Adrenal gland (tissue), 12 donors: ENCODE measurements around the gene CCL7. TPM values are rescaled to one million over a fixed set of nuclear protein-coding genes. Genes with fewer than 3 reads are reported as not detected.

Experiments
- DNase-seq, 7 donors: peaks; one replicate each; pipeline ENCODE4 v3.0.0-alpha.2; 2019 to 2020
- H3K27ac ChIP-seq, 5 donors: fragments of 200-600 bp; sonication (generic) in 4 of 5; 1 replicate in 3 of 5; 2 replicates in 2 of 5; pipeline versions ENCODE4 v1.5.1 to v1.8.0; 2016 to 2020; ENCODE audit warnings: mild to moderate bottlenecking in 1 of 5
- H3K27me3 ChIP-seq: fragments of 200-600 bp; 2 replicates; pipeline ENCODE4 v1.8.0; 2021
- H3K36me3 ChIP-seq, 2 donors: fragments of 200-600 bp; replicated peaks in 1 of 2; 1 replicate in 1 of 2; 2 replicates in 1 of 2; pipeline versions ENCODE4 v1.5.1 to v1.8.0; 2018 to 2022
- H3K4me1 ChIP-seq, 2 donors: fragments of 200-600 bp; replicated peaks in 1 of 2; 1 replicate in 1 of 2; 2 replicates in 1 of 2; pipeline versions ENCODE4 v1.5.1 to v1.8.0; 2018 to 2021
- H3K4me3 ChIP-seq, 4 donors: fragments of 200-600 bp; sonication (generic) in 3 of 4; one replicate each; pipeline ENCODE4 v1.5.1; 2016 to 2018
- H3K9me3 ChIP-seq, 3 donors: fragments of 200-600 bp; sonication (generic) in 1 of 3; replicated peaks in 1 of 3; 1 replicate in 2 of 3; 2 replicates in 1 of 3; pipeline versions ENCODE4 v1.5.1 to v1.8.0; 2016 to 2021
- CTCF ChIP-seq, 6 experiments: fragments of 450-650 bp in 4 of 6; fragments of 200-600 bp in 2 of 6; sonication (generic) in 1 of 6; IDR thresholded peaks; 1 replicate in 5 of 6; 2 replicates in 1 of 6; pipeline versions ENCODE4 v1.5.1 to v1.8.0; 2016 to 2021; ENCODE audit warnings: antibody characterized with exemption in 6 of 6, mild to moderate bottlenecking in 2 of 6, moderate library complexity in 1 of 6
- POLR2A ChIP-seq, 2 donors: fragments of 450-650 bp; IDR thresholded peaks; one replicate each; pipeline ENCODE4 v1.6.1; 2017; ENCODE audit warnings: antibody characterized with exemption in 2 of 2, mild to moderate bottlenecking in 2 of 2, moderate library complexity in 1 of 2
- WGBS, 4 donors: extraction: QIAGEN DNeasy Blood & Tissue Kit in 2 of 4; methylation state at CpG; one replicate each; pipeline versions ENCODE4 v1.1.5 to v1.1.7; 2013 to 2017; 5-methylcytosine and 5-hydroxymethylcytosine counted together
- intact Hi-C, 2 donors: fragments of 100-400 bp; cut with DNase I; formaldehyde crosslinking; loops; one replicate each; pipeline versions ENCODE4 v1.14.1 to v1.15.0; 2022 to 2023
- polyA plus RNA-seq, 3 donors: library from polyadenylated mRNA; stranded (reverse); fragments of 200-250 nt in 2 of 3; fragments of 350-450 nt in 1 of 3; fragmentation: Illumina TruSeq in 1 of 3; extraction: RNeasy Lipid Tissue Mini Kit (QIAGEN cat#74804) in 1 of 3; gene quantifications; one replicate each; pipeline ENCODE4 v1.2.3, GENCODE V29; 2013 to 2014
- total RNA-seq, 9 donors: library from RNA; depleted of rRNA in 4 of 9; stranded (reverse); fragments of >200 nt in 4 of 9; fragments of 120-200 nt in 1 of 9; fragmentation: NEBNext Ultra II Directional in 1 of 9; extraction: Animal tissue kit (Norgen Biotek cat#: 25700) in 1 of 9; gene quantifications; one replicate each; pipeline versions ENCODE4 v1.1.0 to v1.2.4, GENCODE V29; 2013 to 2023
- donor health status: healthy with polysubstance abuse.
- donor health status: Bipolar disorder and iron deficiency.
- donor health status: DM: yes; HTN: yes; CAD: no.
- donor health status: DM: no; HTN: no; CAD: no.
- donor health status: DM: no; HTN: no; CAD: no.
- donor health status: DM: yes; HTN: yes; CAD: no.

CCL7 gene
- total and polyA plus RNA-seq, 12 donors, result 0.64 to 2.2 (median 0.74) TPM; not detected in 9

- H3K27me3 ChIP-seq, result no peaks in the 10 kb centered on the region
- no peak overlapping the region for H3K27ac ChIP-seq
- no peaks in the 10 kb centered on the region for H3K9me3 ChIP-seq
- H3K4me3 ChIP-seq, result no peak overlapping the region
- 0 to 68% (median 3%) methylated on average over 1 of the region's 1 CpG for WGBS, 4 donors
- no peaks in the 10 kb centered on the region for H3K36me3 ChIP-seq
- TF ChIP-seq CTCF (IDR thresholded peaks at IDR 0.05) (no peak), POLR2A (IDR thresholded peaks at IDR 0.05) (no peak)
- no peak for DNase-seq
- no peaks in the 10 kb centered on the region for H3K4me1 ChIP-seq
- intact Hi-C loops, result no loop called here
Measured at GRCh38 chr17:34275881-34276280, 5.9 kb downstream of the CCL7 start.

- 54 to 64% (median 61%) methylated on average over 4 of the region's 4 CpGs for WGBS, 4 donors
- no peaks in the 10 kb centered on the region for H3K27me3 ChIP-seq
- no peak overlapping the region for H3K4me3 ChIP-seq
- H3K9me3 ChIP-seq, result no peaks in the 10 kb centered on the region
- intact Hi-C loops, result no loop called here
- no peaks in the 10 kb centered on the region for H3K4me1 ChIP-seq
- no peak overlapping the region for H3K27ac ChIP-seq
- DNase-seq, result no peak
- no peaks in the 10 kb centered on the region for H3K36me3 ChIP-seq
- no peak for TF ChIP-seq CTCF (IDR thresholded peaks at IDR 0.05)
- TF ChIP-seq POLR2A (IDR thresholded peaks at IDR 0.05), result no peak
Measured at GRCh38 chr17:34276826-34277225, 6.8 kb downstream of the CCL7 start.

GRCh38 chr17:34283571-34283970 lies 13.6 kb downstream of the CCL7 start:
- no peaks in the 10 kb centered on the region for H3K27me3 ChIP-seq
- intact Hi-C loops, result no loop called here
- no peak overlapping the region for H3K4me3 ChIP-seq
- no peak for DNase-seq
- H3K36me3 ChIP-seq, result no peaks in the 10 kb centered on the region
- H3K4me1 ChIP-seq, result no peaks in the 10 kb centered on the region
- no peak for TF ChIP-seq POLR2A (IDR thresholded peaks at IDR 0.05)
- no peak for TF ChIP-seq CTCF (IDR thresholded peaks at IDR 0.05)
- H3K9me3 ChIP-seq, result no peaks in the 10 kb centered on the region
- 71 to 81% (median 73%) methylated on average over 6 of the region's 6 CpGs for WGBS, 4 donors
- H3K27ac ChIP-seq, result no peak overlapping the region

- intact Hi-C loops, result no loop called here
- Histone ChIP-seq H3K36me3 (no peaks in the 10 kb centered on the region), H3K27me3 (no peaks in the 10 kb centered on the region), H3K4me1 (no peaks in the 10 kb centered on the region), H3K9me3 (no peaks in the 10 kb centered on the region), H3K4me3 (no peak within 1 kb of the TSS), H3K27ac (no peak within 1 kb of the TSS)
- no peak for DNase-seq
- 57 to 73% (median 66%) methylated on average over 4 of the region's 4 CpGs for WGBS, 4 donors
- TF ChIP-seq POLR2A (IDR thresholded peaks at IDR 0.05) (no peak), CTCF (IDR thresholded peaks at IDR 0.05) (no peak)
Measured at GRCh38 chr17:34285286-34285792, 15.3 kb downstream of the CCL7 start, which contains the start of gene CCL11. Gene CCL11, plus strand, starts transcription at chr17:34285742. Its CDS starts 67 bp downstream, at chr17:34285809.
